Measurements from ENCODE around the gene NFE2L1. TPM values are rescaled to one million over a fixed set of nuclear protein-coding genes. Genes with fewer than 3 reads are reported as not detected.

Gene NFE2L1
- total and polyA plus RNA-seq, 9 of the 15 experiments (the other 6 are each of a cell fraction or from before 2014, with no cell fraction given), result 2.0 to 68.6 (median 39.7) TPM

GRCh38 chr17:48107137-48108055 is 59.2 kb downstream of the NFE2L1 start, which contains the start of gene SNX11:
Gene SNX11 (plus strand): TSS chr17:48107766. CDS start chr17:48112044, 4,278 bp downstream.
- Histone ChIP-seq H3K9me3 (replicated peaks; ENCODE audit: control insufficient read depth, insufficient read depth, low read depth, low read length) (0 out of 2 replicates have a peak, but pooled peaks cover 3% of the 10 kb centered on the region), H4K20me1 (replicated peaks; ENCODE audit: control insufficient read depth, insufficient read depth, low read length) (no peaks in the 10 kb centered on the region), H3K4me1 (replicated peaks in 1 of 2; ENCODE audit: control insufficient read depth in 2 of 2, insufficient read depth in 2 of 2, low read length in 2 of 2) (peaks cover 0 to 18% of the 10 kb centered on the region in 2 experiments; a peak in 3 of 5 replicates), H3K4me3 (peak within 1 kb of the TSS; percentile 68), H3K9ac (ENCODE audit: insufficient read depth in 1 of 2, low read depth in 2 of 2, low read length in 2 of 2) (peak within 1 kb of the TSS; percentile 85 to 94), H3K79me2 (ENCODE audit: control insufficient read depth, insufficient read depth, low read length) (peaks cover 31% of the 10 kb centered on the region), H3K27ac (ENCODE audit: extremely low read depth, low read depth, low read length) (peak within 1 kb of the TSS; percentile 76), H2AFZ (ENCODE audit: low read depth, low read length) (peak within 1 kb of the TSS; percentile 82), H3K4me2 (ENCODE audit: insufficient read depth, low read length) (peak within 1 kb of the TSS; percentile 94), H3K36me3 (ENCODE audit: control insufficient read depth, insufficient read depth, low read length) (peaks cover 10% of the 10 kb centered on the region; the same call in 1 of the 3 replicates), H3K9me1 (ENCODE audit: control insufficient read depth, insufficient read depth, low read length) (no peaks in the 10 kb centered on the region), H3K27me3 (ENCODE audit: control insufficient read depth in 2 of 2, insufficient read depth in 2 of 2, low read length in 2 of 2) (no peaks in the 10 kb centered on the region)
- in situ Hi-C loops (cut with MboI), result no loop called here
- intact Hi-C loops (cut with micrococcal nuclease), result no loop called here
- ChIA-PET CTCF (ENCODE audit: low intra/inter-chr PET ratio) (no interaction called here), POLR2A (interaction anchor here (0.8 to 2.5 kb wide), 10 partner anchors 11 to 516 kb away, joined by 3 to 19 read pairs (median 4); no protein-coding TSS in a partner anchor)
- ATAC-seq, result peak; percentile 98
- WGBS (ENCODE audit: insufficient coverage, low coverage, missing lambda C conversion rate), result under 1% methylated on average over 55 of the region's 64 CpGs
- peak; percentile 90 to 92 (median 92) for DNase-seq (ENCODE audit: extremely low read depth in 1 of 4, low spot score in 3 of 4)
- peak; percentile 75 for FAIRE-seq
- TSS peak; percentile 97 for BruUV-seq (replicated peaks)
- peak; percentile 59 for TF ChIP-seq ETV5 (CRISPR knock-in tag; IDR thresholded peaks at IDR 0.05; ENCODE audit: low read depth)
- 0 out of 2 replicates have a peak, but pooled peaks have one; percentile 4 for TF ChIP-seq KDM2B (CRISPR knock-in tag; IDR thresholded peaks at IDR 0.05)
- TF ChIP-seq ZNF586 (CRISPR knock-in tag; conservative IDR thresholded peaks at IDR 0.05), result no peak
- no peak for TF ChIP-seq ELF4 (CRISPR knock-in tag; IDR thresholded peaks at IDR 0.05)
- TF ChIP-seq ZNF740 (CRISPR knock-in tag; IDR thresholded peaks at IDR 0.05), result 0 out of 2 replicates have a peak, but pooled peaks have one; percentile 14
- TF ChIP-seq ZNF740 (tag; IDR thresholded peaks at IDR 0.05), result no peak
- no peak for TF ChIP-seq ZNF316 (IDR thresholded peaks at IDR 0.05)
- no peak for TF ChIP-seq RBM15 (IDR thresholded peaks at IDR 0.05; ENCODE audit: insufficient read depth, low read length)
- TF ChIP-seq PRMT5 (CRISPR knock-in tag; IDR thresholded peaks at IDR 0.05), result no peak
- TF ChIP-seq ATF1 (CRISPR knock-in tag; IDR thresholded peaks at IDR 0.05), result 0 out of 2 replicates have a peak, but pooled peaks have one; percentile 25
- TF ChIP-seq ATF1 (tag; IDR thresholded peaks at IDR 0.05), result peak; percentile 74
- no peak for TF ChIP-seq TSC22D4 (tag; IDR thresholded peaks at IDR 0.05)
- TF ChIP-seq GMEB1 (CRISPR knock-in tag; IDR thresholded peaks at IDR 0.05), result no peak
- TF ChIP-seq ESRRA (IDR thresholded peaks at IDR 0.05; ENCODE audit: borderline replicate concordance, low read depth), result no peak
- TF ChIP-seq CBX1 (IDR thresholded peaks at IDR 0.05; ENCODE audit: low read depth), result 0 out of 2 replicates have a peak, but pooled peaks have one; percentile 15
- peak; percentile 77 for TF ChIP-seq ELF1 (tag; IDR thresholded peaks at IDR 0.05)
- TF ChIP-seq UBTF (IDR thresholded peaks at IDR 0.05; ENCODE audit: borderline replicate concordance in 1 of 2, low read depth in 2 of 2, low read length in 2 of 2), result no peak
